Activated naive CD4-positive, alpha-beta T cell treated with anti-CD3 and anti-CD28 coated beads, Interleukin-2, amount 50 U/mL, for 16 hours (primary cell): ENCODE data around the gene PEX10.

Experiments
- DNase-seq: peaks from one replicate; pipeline ENCODE4 v3.0.0-alpha.2; 2020

The PEX10 gene

GRCh38 chr1:2402420-2402819, 9.9 kb downstream of the PEX10 start:
- no peak for DNase-seq

- DNase-seq: no peak
These were observed 11.3 kb downstream of the PEX10 start for GRCh38 chr1:2400950-2401649.

- DNase-seq: no peak
These were observed 11.8 kb downstream of the PEX10 start for GRCh38 chr1:2400576-2400909.

GRCh38 chr1:2399890-2400575, 12.3 kb downstream of the PEX10 start:
- DNase-seq: no peak

GRCh38 chr1:2398871-2399270, 13.5 kb downstream of the PEX10 start:
- DNase-seq: no peak

- no peak for DNase-seq
These were observed 15.2 kb downstream of the PEX10 start for GRCh38 chr1:2397007-2397679.

- no peak for DNase-seq
These were observed 15.9 kb downstream of the PEX10 start for GRCh38 chr1:2396476-2396875.

GRCh38 chr1:2396059-2396458, 16.3 kb downstream of the PEX10 start:
- DNase-seq: no peak

- DNase-seq: no peak
These were observed 17.1 kb downstream of the PEX10 start for GRCh38 chr1:2395245-2395644.

- no peak for DNase-seq
These were observed 17.6 kb downstream of the PEX10 start for GRCh38 chr1:2394761-2395160.

GRCh38 chr1:2394220-2394619, 18.1 kb downstream of the PEX10 start:
- DNase-seq: no peak

- no peak for DNase-seq
These were observed 18.9 kb downstream of the PEX10 start for GRCh38 chr1:2393471-2393877.

GRCh38 chr1:2392686-2393085, 19.7 kb downstream of the PEX10 start:
- no peak for DNase-seq

- no peak for DNase-seq
These were observed 20.3 kb downstream of the PEX10 start for GRCh38 chr1:2391931-2392509.

GRCh38 chr1:2391041-2391930, 21.1 kb downstream of the PEX10 start, which contains the start of the genes MORN1 and RER1:
Gene MORN1 (minus strand): TSS chr1:2391554. CDS start chr1:2391533, 21 bp downstream.
Gene RER1 (plus strand): TSS chr1:2391841. CDS start chr1:2395791, 3,950 bp downstream.
- DNase-seq: peak; percentile 99

GRCh38 chr1:2389644-2390043, 22.7 kb downstream of the PEX10 start:
- DNase-seq: no peak

- no peak for DNase-seq
These were observed 24.1 kb downstream of the PEX10 start for GRCh38 chr1:2388004-2388913.

GRCh38 chr1:2386636-2387611, 25.4 kb downstream of the PEX10 start:
- no peak for DNase-seq

GRCh38 chr1:2385606-2386280, 26.6 kb downstream of the PEX10 start:
- DNase-seq: no peak
